Omental fat pad (tissue), 4 donors: Measurements from ENCODE around the gene CMTR1. TPM values are rescaled to one million over a fixed set of nuclear protein-coding genes. Genes with fewer than 3 reads are reported as not detected.

Experiments
- ATAC-seq: fragments of 150-250 bp; one replicate; pipeline ENCODE4 v1.9.1; 2016; ENCODE audit warnings: mild to moderate bottlenecking, moderate library complexity; ENCODE audit not compliant: low FRiP score
- DNase-seq: peaks from one replicate; pipeline ENCODE4 v3.0.0-alpha.2; 2019; ENCODE audit warnings: low spot score
- total RNA-seq, 4 donors: library from RNA; depleted of rRNA; stranded (reverse); fragments of >200 nt; gene quantifications; one replicate each; pipeline ENCODE4 v1.1.0, GENCODE V29; 2016
- TF ChIP-seq, protein P1 (sequence below), 3 donors: fragments of 450-650 bp; IDR thresholded peaks; one replicate each; pipeline ENCODE4 v1.5.1; 2016 to 2017; ENCODE audit warnings: antibody characterized with exemption in 3 of 3, mild to moderate bottlenecking in 3 of 3, moderate library complexity in 2 of 3

The CMTR1 gene
- total RNA-seq, 4 donors from 2014 or later: 22.5 to 34.5 (median 28.5) TPM

DNA sequence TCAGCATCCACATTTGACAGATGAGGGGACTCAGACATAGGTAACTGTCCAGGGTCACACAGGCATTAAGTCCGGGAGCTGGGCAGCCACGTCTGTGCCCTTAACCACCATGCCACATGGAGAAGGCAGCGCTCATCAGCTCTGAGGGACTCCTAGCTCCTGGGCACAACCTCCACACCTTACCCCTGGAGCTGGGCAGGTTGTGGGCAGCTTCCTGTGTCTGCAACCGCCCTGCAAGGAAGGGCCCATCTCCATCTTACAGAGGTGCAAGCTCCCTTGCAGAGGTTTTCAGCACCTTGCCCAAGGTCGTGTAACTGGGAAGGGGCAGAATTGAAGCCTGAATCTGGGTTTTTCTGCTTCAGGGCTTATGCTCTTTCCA lies 58.8 kb downstream of the CMTR1 start:
- no peak for DNase-seq
- ATAC-seq: no peak
- TF ChIP-seq, protein P1, sequence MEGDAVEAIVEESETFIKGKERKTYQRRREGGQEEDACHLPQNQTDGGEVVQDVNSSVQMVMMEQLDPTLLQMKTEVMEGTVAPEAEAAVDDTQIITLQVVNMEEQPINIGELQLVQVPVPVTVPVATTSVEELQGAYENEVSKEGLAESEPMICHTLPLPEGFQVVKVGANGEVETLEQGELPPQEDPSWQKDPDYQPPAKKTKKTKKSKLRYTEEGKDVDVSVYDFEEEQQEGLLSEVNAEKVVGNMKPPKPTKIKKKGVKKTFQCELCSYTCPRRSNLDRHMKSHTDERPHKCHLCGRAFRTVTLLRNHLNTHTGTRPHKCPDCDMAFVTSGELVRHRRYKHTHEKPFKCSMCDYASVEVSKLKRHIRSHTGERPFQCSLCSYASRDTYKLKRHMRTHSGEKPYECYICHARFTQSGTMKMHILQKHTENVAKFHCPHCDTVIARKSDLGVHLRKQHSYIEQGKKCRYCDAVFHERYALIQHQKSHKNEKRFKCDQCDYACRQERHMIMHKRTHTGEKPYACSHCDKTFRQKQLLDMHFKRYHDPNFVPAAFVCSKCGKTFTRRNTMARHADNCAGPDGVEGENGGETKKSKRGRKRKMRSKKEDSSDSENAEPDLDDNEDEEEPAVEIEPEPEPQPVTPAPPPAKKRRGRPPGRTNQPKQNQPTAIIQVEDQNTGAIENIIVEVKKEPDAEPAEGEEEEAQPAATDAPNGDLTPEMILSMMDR (IDR thresholded peaks at IDR 0.05): no peak

DNA sequence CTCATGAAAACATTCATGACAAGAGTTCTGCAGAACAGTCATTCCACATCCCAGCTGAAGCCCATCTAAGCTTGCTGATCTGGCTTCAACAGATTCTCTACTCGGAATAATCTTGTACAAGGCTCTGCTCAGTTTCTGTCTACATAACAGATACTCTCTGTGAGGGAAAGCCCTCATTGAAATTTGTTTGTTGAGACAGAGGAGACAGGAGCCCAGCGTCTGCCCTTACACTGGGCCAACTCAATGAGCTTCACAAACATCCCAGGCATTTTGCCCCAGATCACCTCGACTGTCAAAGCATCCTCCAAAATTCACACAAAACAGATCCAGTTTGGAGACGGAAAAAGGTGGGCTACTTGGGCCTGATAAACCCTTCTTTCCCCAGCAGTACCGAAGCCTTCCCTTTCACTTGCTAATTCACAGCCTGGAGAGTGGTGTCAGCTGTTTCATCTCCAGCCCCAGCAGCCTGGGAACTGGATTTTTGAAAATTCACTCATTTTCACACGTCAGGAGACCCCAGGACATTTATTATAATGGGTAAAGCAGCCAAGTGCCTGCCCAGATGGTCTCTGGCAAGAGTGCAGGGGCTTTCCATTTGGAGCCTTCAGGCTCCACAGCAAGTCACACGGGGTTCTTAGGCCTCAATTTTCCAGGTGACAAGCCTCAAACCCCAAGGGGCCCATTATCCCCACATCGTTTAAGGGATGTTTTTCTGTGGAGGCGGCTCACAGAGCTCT lies 59.4 kb downstream of the CMTR1 start:
- DNase-seq (no peak), ATAC-seq (no peak)
- TF ChIP-seq, protein P1 (IDR thresholded peaks at IDR 0.05): no peak

DNA sequence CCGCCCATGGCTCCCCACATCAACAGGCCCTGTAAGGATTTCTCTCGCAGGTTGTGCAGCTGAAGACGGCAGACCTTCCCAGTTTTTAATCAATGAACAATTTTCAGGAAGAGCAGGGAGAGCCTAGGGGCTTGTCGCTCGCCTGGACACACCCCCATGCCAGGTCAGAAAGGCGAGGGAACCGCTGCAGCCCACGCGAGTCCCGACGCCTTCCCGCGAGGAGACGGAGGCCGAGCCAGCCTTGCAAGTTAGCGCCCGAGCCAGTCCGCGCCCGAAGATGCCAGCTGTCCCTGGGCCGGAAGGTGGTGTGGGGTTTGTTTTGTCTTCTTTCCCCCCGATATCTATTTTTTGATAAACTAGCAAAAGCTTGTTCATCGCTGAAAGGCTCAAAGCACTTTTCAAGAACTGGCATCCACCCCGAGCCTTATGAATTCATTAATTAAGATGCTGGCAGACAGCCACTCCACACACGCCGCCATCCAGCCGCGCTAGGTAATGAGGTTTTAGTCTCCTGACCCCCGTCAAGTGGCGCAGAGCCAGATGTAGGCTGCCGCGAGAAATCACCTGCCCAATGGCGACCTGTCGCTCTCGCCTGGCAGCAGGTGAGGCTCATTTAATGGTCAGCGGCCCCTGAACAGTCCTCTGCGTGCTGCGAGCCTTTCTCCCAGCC lies 60.1 kb downstream of the CMTR1 start:
- ATAC-seq: no peak
- TF ChIP-seq, protein P1 (IDR thresholded peaks at IDR 0.05): no peak
- no peak for DNase-seq

DNA sequence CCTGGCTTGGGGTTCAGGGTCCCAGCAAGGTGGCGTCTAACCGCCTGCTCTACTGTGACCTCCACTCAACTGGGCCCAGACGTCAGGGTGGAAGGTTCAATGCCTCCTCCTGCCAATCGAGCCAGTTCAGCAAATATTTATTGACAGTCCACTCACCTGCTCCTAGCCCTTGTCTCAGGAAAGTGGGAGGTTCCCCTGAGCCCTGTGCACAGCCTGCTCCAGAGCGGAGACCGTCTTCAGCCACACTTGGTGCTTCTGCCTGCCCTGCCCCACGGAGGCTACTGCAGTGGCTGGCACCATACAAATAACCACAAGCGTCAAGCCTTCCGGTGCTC lies 60.6 kb downstream of the CMTR1 start:
- TF ChIP-seq, protein P1 (IDR thresholded peaks at IDR 0.05): no peak
- ATAC-seq (no peak), DNase-seq (no peak)

DNA sequence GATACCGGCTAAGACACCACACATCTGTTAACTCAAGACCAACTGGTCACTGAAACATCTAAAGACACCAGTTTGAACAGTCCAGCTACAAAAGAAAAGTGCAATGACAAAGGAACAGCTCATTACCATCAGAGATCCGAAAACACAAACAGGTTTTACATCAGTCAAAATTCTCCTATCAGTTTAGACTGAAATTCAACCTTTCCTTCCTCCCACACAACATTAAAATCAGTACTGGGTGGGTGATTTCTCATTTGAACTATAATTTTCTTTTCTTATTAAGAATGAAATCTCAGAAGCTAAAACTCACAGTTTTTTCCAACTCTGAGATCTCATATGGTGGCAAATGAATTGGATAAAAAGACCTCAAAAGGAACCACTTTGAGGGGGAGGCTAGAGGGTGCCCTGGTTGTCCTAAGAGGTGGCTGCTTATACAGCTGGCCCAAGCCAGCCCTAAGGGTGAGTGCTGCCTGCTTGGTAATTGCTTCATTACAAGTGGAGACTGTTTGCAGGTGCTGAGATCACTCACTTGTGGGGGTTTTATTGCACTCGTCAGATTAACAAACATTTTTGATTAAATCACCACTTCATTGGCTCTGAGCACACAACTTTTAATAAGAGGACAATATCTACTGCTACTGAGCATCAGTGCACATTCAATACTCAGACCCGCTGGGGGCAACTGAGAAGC lies 62.4 kb downstream of the CMTR1 start:
- ATAC-seq (no peak), DNase-seq (no peak)
- TF ChIP-seq, protein P1 (IDR thresholded peaks at IDR 0.05): no peak

DNA sequence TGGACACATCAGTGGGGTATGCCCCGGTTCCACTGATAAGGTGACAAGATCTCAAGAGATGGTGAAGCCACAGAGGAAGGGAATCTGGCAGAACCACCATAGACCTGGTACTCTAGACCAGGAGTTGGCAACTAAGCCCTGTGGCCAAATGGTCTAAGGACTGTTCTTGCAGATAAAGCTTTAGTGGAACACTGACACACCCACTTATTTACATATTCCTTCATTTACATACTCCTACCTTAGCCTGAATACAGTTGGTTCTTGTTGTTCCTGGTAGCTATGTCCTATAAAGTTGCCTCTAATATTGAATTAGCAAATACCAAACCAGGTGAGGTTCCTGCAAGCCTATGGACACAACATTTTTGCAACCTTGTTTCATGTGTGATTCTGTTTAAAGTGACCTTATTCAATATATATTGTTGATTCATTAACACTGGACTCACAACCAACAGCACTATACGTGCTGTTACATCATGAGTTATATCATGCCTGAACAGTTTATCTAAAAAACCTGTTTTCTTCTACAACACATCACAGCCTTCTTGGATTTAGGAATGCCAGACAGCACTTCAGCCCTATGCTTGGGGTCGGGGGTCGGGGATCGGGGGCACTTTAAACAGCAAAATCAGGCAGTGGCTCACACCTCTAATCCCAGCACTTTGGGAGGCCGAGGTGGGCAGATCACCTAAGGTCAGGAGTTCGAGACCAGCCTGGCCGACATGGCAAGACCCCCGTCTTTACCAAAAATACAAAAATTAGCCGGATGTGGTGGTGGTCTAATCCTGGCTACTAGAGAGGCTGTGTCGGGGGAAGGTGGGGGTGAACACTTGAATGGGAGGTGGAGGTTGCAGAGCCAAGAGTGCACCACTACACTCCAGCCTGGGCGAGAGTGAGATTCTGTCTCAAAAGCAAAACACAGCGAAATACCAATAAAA lies 64.2 kb downstream of the CMTR1 start:
- TF ChIP-seq, protein P1 (IDR thresholded peaks at IDR 0.05): no peak
- ATAC-seq: no peak

More for the DNA sequence above, 64.2 kb downstream of the CMTR1 start:
- no peak for DNase-seq
